Neural progenitor cell (in vitro differentiated cells): ENCODE data around the gene CD33.

ENCODE experiments used
- EZH2 ChIP-seq: fragments of 200-600 bp; sonication (generic); IDR thresholded peaks from 2 replicates; pipeline ENCODE4 v1.6.1; 2017; ENCODE audit warnings: antibody characterized with exemption, mild to moderate bottlenecking, moderate library complexity
- TF ChIP-seq, protein P1 (sequence below): fragments of 200-600 bp; sonication (generic); IDR thresholded peaks from 2 replicates; pipeline ENCODE4 v1.5.1; 2017; ENCODE audit warnings: antibody characterized with exemption, mild to moderate bottlenecking

DNA sequence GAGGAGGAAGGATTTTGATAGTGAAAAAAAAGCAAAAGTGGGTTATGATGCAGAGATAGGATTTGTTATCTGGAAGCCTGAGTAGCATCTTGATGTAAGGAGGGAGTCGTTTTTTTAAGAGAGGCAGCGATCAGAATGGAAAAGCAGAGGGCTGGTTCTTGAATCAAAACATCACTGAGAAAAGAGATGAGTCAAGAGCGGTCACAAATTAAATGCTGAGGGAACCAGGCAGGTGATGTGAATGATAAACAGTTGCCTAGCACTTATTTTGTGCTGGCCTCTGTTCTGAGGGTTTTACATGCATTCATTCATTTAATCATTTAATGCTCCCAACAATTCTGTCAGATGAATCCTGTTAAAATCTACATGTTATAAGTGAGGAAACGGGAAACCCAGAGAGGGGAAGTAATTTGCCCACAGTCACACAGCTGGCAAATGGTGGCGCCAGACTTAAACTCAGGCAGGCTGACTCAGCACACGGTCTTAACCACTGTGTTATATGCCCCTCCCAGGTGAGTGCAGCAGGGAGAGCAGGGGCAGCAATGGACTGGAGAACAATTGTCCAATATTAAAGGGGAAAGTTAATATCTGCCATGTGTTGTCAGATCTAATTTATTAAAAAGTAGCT, 47.4 kb downstream of the CD33 start:
- TF ChIP-seq, protein P1, sequence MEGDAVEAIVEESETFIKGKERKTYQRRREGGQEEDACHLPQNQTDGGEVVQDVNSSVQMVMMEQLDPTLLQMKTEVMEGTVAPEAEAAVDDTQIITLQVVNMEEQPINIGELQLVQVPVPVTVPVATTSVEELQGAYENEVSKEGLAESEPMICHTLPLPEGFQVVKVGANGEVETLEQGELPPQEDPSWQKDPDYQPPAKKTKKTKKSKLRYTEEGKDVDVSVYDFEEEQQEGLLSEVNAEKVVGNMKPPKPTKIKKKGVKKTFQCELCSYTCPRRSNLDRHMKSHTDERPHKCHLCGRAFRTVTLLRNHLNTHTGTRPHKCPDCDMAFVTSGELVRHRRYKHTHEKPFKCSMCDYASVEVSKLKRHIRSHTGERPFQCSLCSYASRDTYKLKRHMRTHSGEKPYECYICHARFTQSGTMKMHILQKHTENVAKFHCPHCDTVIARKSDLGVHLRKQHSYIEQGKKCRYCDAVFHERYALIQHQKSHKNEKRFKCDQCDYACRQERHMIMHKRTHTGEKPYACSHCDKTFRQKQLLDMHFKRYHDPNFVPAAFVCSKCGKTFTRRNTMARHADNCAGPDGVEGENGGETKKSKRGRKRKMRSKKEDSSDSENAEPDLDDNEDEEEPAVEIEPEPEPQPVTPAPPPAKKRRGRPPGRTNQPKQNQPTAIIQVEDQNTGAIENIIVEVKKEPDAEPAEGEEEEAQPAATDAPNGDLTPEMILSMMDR: no peak
- no peak for TF ChIP-seq EZH2
